K562 (cell line): ENCODE data around the gene METTL25B. TPM values are rescaled to one million over a fixed set of nuclear protein-coding genes. Genes with fewer than 3 reads are reported as not detected.

Source experiments
- DIDO1 ChIP-seq: fragments of 450-650 bp; IDR thresholded peaks from 2 replicates; pipeline ENCODE4 v1.6.1; 2016; ENCODE audit warnings: low read depth, missing biosample characterization, missing genetic modification characterization
- FOXJ3 ChIP-seq: sonication (generic); formaldehyde crosslinking; IDR thresholded peaks from 2 replicates; pipeline ENCODE4 v1.4.0; 2020; ENCODE audit warnings: mild to moderate bottlenecking, missing genetic modification reagents
- HDAC3 ChIP-seq: fragments of 450-650 bp; IDR thresholded peaks from 2 replicates; pipeline ENCODE4 v1.6.1; 2018; ENCODE audit warnings: borderline replicate concordance, mild to moderate bottlenecking, moderate library complexity; ENCODE audit not compliant: partially characterized antibody
- ILF3 ChIP-seq: fragments of 450-650 bp; IDR thresholded peaks from 2 replicates; pipeline ENCODE4 v1.6.1; 2018; ENCODE audit warnings: antibody characterized with exemption, mild to moderate bottlenecking, moderate library complexity, borderline replicate concordance
- KAT7 ChIP-seq: sonication (generic); formaldehyde crosslinking; IDR thresholded peaks from 2 replicates; pipeline ENCODE4 v1.8.0; 2022; ENCODE audit warnings: missing genetic modification reagents, mild to moderate bottlenecking, borderline replicate concordance
- NFYB ChIP-seq: IDR thresholded peaks from 2 replicates; pipeline ENCODE4 v1.6.1; 2011; ENCODE audit warnings: mild to moderate bottlenecking, moderate library complexity; ENCODE audit not compliant: insufficient read length; ENCODE audit errors: extremely low read depth
- NONO ChIP-seq, 2 experiments: fragments of 200-400 bp in 1 of 2; fragments of 450-650 bp in 1 of 2; formaldehyde crosslinking in 1 of 2; IDR thresholded peaks; 2 replicates each; pipeline ENCODE4 v1.6.1; 2017; ENCODE audit warnings: low read depth in 2 of 2, mild to moderate bottlenecking in 2 of 2, moderate library complexity in 2 of 2, low read length in 1 of 2
- SETDB1 ChIP-seq: IDR thresholded peaks from one replicate; pipeline ENCODE4 v1.6.1; 2012; ENCODE audit warnings: low read length, control low read depth, inconsistent platforms
- SMC3 ChIP-seq: conservative IDR thresholded peaks from 2 replicates; pipeline ENCODE4 v1.6.1; 2011; ENCODE audit warnings: low read depth, low read length, improper control_type of control experiment; ENCODE audit not compliant: insufficient read depth
- STAG1 ChIP-seq: sonication (generic); formaldehyde crosslinking; IDR thresholded peaks from 2 replicates; pipeline ENCODE4 v1.5.0; 2020; ENCODE audit warnings: missing genetic modification reagents, borderline replicate concordance
- TEAD2 ChIP-seq: fragments of 450-650 bp; IDR thresholded peaks from 2 replicates; pipeline ENCODE4 v1.6.1; 2016; ENCODE audit warnings: missing genetic modification characterization, control low read depth, missing compliant biosample characterization
- TRIM25 ChIP-seq: fragments of 450-650 bp; IDR thresholded peaks from 2 replicates; pipeline ENCODE4 v1.7.0; 2016; ENCODE audit warnings: borderline replicate concordance
- ZFX ChIP-seq: sonication (generic); formaldehyde crosslinking; IDR thresholded peaks from 2 replicates; pipeline ENCODE4 v1.8.0; 2022; ENCODE audit warnings: mild to moderate bottlenecking, missing genetic modification reagents, moderate library complexity
- ZNF274 ChIP-seq: IDR thresholded peaks from 2 replicates; pipeline ENCODE4 v1.6.1; 2011; ENCODE audit warnings: low read depth, mild to moderate bottlenecking, low read length, moderate library complexity, borderline replicate concordance
- ZNF561 ChIP-seq: fragments of 450-650 bp; formaldehyde crosslinking; conservative IDR thresholded peaks from 2 replicates; pipeline ENCODE4 v1.4.0; 2020; ENCODE audit warnings: mild to moderate bottlenecking, moderate library complexity
- ZNF639 ChIP-seq, 2 experiments: fragments of 200-800 bp in 1 of 2; sonication (Bioruptor generic) in 1 of 2; sonication (generic) in 1 of 2; formaldehyde crosslinking in 1 of 2; IDR thresholded peaks in 1 of 2; conservative IDR thresholded peaks in 1 of 2; 2 replicates each; pipeline versions ENCODE4 v1.5.0 to v1.6.1; 2016 to 2020; ENCODE audit warnings: missing compliant biosample characterization in 1 of 2, missing genetic modification characterization in 1 of 2, missing genetic modification reagents in 1 of 2
- polyA plus RNA-seq, 8 experiments: library from polyadenylated mRNA; depleted of rRNA in 4 of 8; stranded (reverse) in 5 of 8; unstranded in 3 of 8; fragments of >200 nt; fragmentation: Nextera tagmentation in 2 of 8; fragmentation: Illumina TruSeq in 1 of 8; extraction: Ambion mirVana in 2 of 8; extraction: Trizol in 1 of 8; gene quantifications; 2 replicates each; pipeline versions ENCODE4 v1.2.1 to v1.2.3, GENCODE V29; 2011 to 2014; ENCODE audit warnings: inconsistent platforms in 1 of 8, missing spikeins in 1 of 8
- total RNA-seq, 7 experiments: library from RNA; depleted of rRNA in 6 of 7; stranded (reverse); fragments of >200 nt in 6 of 7; fragmentation: Illumina TruSeq in 2 of 7; extraction: Trizol in 2 of 7; gene quantifications; 2 replicates each; pipeline versions ENCODE4 v1.2.1 to v1.2.3, GENCODE V29; 2011 to 2021; ENCODE audit warnings: low replicate concordance in 1 of 7
- TF ChIP-seq, protein P1 (sequence below): fragments of 250-450 bp; sonication (Bioruptor Pico); IDR thresholded peaks from 2 replicates; pipeline ENCODE4 v1.5.0; 2021
- TF ChIP-seq, protein P2 (sequence below): fragments of 450-650 bp; IDR thresholded peaks from 2 replicates; pipeline ENCODE4 v1.6.1; 2017; ENCODE audit warnings: mild to moderate bottlenecking, moderate library complexity
- TF ChIP-seq, protein P3 (sequence below): fragments of 450-650 bp; IDR thresholded peaks from 2 replicates; pipeline ENCODE4 v1.6.1; 2014; ENCODE audit warnings: low read depth, mild to moderate bottlenecking, moderate library complexity, borderline replicate concordance

Gene METTL25B
- total and polyA plus RNA-seq, 9 of the 15 experiments (the other 6 are each of a cell fraction or from before 2014, with no cell fraction given): 7.7 to 48.3 (median 33.1) TPM

DNA sequence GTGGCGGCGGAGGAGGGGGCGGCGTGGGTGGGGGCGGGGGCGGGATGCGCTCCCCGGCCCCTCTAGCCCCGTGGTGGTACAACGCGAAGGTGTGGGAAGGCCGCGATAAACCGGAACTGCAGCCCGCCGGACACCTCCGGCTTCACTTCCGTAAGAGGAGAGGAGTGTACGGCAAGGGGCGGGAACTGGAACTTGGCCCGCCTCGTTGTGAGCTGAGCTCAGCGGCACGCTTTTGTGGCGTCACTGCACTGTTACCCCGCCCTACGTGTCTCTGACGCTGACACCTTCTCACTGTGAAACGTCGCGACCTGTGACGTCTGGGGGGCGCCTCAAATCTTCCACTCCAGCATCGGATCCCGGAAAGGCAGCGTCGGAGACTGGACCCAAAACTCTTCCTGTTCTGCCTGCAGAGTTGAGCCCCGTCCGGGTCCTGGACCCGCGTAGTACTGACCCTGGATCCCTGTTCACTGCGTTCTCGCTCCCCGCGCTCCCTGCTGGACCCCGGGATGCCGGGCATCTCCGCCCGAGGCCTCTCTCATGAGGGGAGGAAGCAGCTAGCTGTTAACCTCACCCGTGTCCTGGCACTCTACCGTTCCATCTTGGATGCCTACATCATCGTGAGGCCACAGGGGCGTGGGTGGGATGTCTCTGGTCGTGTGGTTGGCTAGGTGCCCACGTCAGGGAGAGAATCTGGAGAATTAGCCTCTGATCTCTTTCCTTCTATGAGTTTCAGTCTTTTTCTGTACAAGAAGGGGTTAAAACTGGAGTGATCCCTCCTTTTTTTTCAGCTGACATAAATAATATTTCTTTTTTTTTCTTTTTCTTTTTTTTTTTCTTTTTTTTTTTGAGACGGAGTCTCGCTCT is 562 bp downstream of the METTL25B start, which contains the start of gene ISG20L2 (continued):
- TF ChIP-seq, protein P1, sequence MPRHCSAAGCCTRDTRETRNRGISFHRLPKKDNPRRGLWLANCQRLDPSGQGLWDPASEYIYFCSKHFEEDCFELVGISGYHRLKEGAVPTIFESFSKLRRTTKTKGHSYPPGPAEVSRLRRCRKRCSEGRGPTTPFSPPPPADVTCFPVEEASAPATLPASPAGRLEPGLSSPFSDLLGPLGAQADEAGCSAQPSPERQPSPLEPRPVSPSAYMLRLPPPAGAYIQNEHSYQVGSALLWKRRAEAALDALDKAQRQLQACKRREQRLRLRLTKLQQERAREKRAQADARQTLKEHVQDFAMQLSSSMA: no peak
- no peak for TF ChIP-seq ILF3
- TF ChIP-seq, protein P2, sequence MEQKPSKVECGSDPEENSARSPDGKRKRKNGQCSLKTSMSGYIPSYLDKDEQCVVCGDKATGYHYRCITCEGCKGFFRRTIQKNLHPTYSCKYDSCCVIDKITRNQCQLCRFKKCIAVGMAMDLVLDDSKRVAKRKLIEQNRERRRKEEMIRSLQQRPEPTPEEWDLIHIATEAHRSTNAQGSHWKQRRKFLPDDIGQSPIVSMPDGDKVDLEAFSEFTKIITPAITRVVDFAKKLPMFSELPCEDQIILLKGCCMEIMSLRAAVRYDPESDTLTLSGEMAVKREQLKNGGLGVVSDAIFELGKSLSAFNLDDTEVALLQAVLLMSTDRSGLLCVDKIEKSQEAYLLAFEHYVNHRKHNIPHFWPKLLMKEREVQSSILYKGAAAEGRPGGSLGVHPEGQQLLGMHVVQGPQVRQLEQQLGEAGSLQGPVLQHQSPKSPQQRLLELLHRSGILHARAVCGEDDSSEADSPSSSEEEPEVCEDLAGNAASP: no peak
- TF ChIP-seq KAT7 (CRISPR knock-in tag): no peak
- no peak for TF ChIP-seq TEAD2 (tag)
- TF ChIP-seq SETDB1: peak; percentile 88
- no peak for TF ChIP-seq NONO (IDR thresholded peaks at IDR 0.05; ENCODE audit: low read depth in 2 of 2, low read length in 1 of 2)
- no peak for TF ChIP-seq FOXJ3 (CRISPR knock-in tag)
- TF ChIP-seq ZFX (CRISPR knock-in tag): peak; percentile 87
- TF ChIP-seq HDAC3: no peak
- peak in 1 of 2 experiments; percentile 90; a peak in 2 of 4 replicates for TF ChIP-seq ZNF639 (CRISPR knock-in tag; conservative IDR thresholded peaks at IDR 0.05 in 1 of 2, IDR thresholded peaks at IDR 0.05 in 1 of 2)
- TF ChIP-seq STAG1 (CRISPR knock-in tag): no peak
- TF ChIP-seq TRIM25: no peak; the same call in 1 of the 2 replicates
- TF ChIP-seq SMC3: 0 out of 2 replicates have a peak, but pooled peaks have one; percentile 18
- peak; percentile 49; the same call in 1 of the 2 replicates for TF ChIP-seq DIDO1 (tag)
- no peak for TF ChIP-seq NFYB
- TF ChIP-seq ZNF561 (CRISPR knock-in tag): no peak
- TF ChIP-seq, protein P3, sequence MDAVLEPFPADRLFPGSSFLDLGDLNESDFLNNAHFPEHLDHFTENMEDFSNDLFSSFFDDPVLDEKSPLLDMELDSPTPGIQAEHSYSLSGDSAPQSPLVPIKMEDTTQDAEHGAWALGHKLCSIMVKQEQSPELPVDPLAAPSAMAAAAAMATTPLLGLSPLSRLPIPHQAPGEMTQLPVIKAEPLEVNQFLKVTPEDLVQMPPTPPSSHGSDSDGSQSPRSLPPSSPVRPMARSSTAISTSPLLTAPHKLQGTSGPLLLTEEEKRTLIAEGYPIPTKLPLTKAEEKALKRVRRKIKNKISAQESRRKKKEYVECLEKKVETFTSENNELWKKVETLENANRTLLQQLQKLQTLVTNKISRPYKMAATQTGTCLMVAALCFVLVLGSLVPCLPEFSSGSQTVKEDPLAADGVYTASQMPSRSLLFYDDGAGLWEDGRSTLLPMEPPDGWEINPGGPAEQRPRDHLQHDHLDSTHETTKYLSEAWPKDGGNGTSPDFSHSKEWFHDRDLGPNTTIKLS: peak; percentile 76
- no peak for TF ChIP-seq ZNF274
